Measurements from ENCODE around the gene PRKAR1B. TPM values are rescaled to one million over a fixed set of nuclear protein-coding genes. Genes with fewer than 3 reads are reported as not detected.

PRKAR1B gene
- total RNA-seq, 1 experiment from 2014 or later = 14.1 TPM

- H2AFZ ChIP-seq (ENCODE audit: low read depth, low read length, poor library complexity, severe bottlenecking) = no peak overlapping the region
- RAD21 ChIA-PET (ENCODE audit: low non-redundant PET in 1 of 2, low total read pairs in 2 of 2, uncharacterized antibody in 2 of 2, unreplicated experiment in 2 of 2) = no interaction called here
- no peaks in the 10 kb centered on the region for H3K9me2 ChIP-seq (ENCODE audit: insufficient read depth)
- DNase-seq (ENCODE audit: low read depth, low spot score) (no peak), ATAC-seq (no peak)
- H3K4me3 ChIP-seq (replicated peaks in 1 of 2; ENCODE audit: low read depth in 1 of 2, low read length in 2 of 2) = no peak overlapping the region
- CTCF ChIA-PET = no interaction called here
- no peak overlapping the region for H3K9ac ChIP-seq (ENCODE audit: low read length)
- H3K27ac ChIP-seq (ENCODE audit: low read depth, low read length) = no peak overlapping the region
- BruUV-seq (replicated peaks) = no TSS peak
- no peaks in the 10 kb centered on the region for H3K36me3 ChIP-seq (ENCODE audit: control insufficient read depth in 1 of 2, insufficient read depth in 2 of 2, low read length in 2 of 2)
- no peaks in the 10 kb centered on the region for H3K27me3 ChIP-seq (ENCODE audit: insufficient read depth, low read length)
- H3K9me3 ChIP-seq (ENCODE audit: control insufficient read depth in 1 of 2, insufficient read depth in 1 of 2, low read depth in 1 of 2, low read length in 2 of 2) = no peaks in the 10 kb centered on the region
- H3K4me2 ChIP-seq (ENCODE audit: low read length) = no peak overlapping the region
- POLR2A ChIA-PET = no interaction called here
- TF ChIP-seq ELF1 (IDR thresholded peaks at IDR 0.05; ENCODE audit: borderline replicate concordance, low read depth) (no peak), ATF3 (IDR thresholded peaks at IDR 0.05) (no peak)
- no peaks in the 10 kb centered on the region for H4K20me1 ChIP-seq (ENCODE audit: insufficient read depth)
- H3K79me2 ChIP-seq (ENCODE audit: insufficient read depth, low read length) = no peaks in the 10 kb centered on the region
- peaks cover 28 to 40% of the 10 kb centered on the region in 2 experiments for H3K4me1 ChIP-seq (ENCODE audit: control insufficient read depth in 1 of 2, insufficient read depth in 2 of 2, low read length in 2 of 2)
- intact Hi-C loops (cut with micrococcal nuclease) = loop anchor here (5.0 kb wide), 1 partner anchor 106 kb away; no protein-coding TSS in a partner anchor
These were observed 190.8 kb downstream of the PRKAR1B start for GRCh38 chr7:536231-536630.

- H3K9me3 ChIP-seq (ENCODE audit: control insufficient read depth in 1 of 2, insufficient read depth in 1 of 2, low read depth in 1 of 2, low read length in 2 of 2) = no peaks in the 10 kb centered on the region
- H3K36me3 ChIP-seq (ENCODE audit: control insufficient read depth in 1 of 2, insufficient read depth in 2 of 2, low read length in 2 of 2) = no peaks in the 10 kb centered on the region
- H3K4me3 ChIP-seq (replicated peaks in 1 of 2; ENCODE audit: low read depth in 1 of 2, low read length in 2 of 2) = no peak overlapping the region
- no peak overlapping the region for H2AFZ ChIP-seq (ENCODE audit: low read depth, low read length, poor library complexity, severe bottlenecking)
- H4K20me1 ChIP-seq (ENCODE audit: insufficient read depth) = no peaks in the 10 kb centered on the region
- intact Hi-C loops (cut with micrococcal nuclease) = loop anchor here (5.0 kb wide), 1 partner anchor 107 kb away; no protein-coding TSS in a partner anchor
- H3K27ac ChIP-seq (ENCODE audit: low read depth, low read length) = no peak overlapping the region
- no peaks in the 10 kb centered on the region for H3K79me2 ChIP-seq (ENCODE audit: insufficient read depth, low read length)
- no peak for ATAC-seq
- no peaks in the 10 kb centered on the region for H3K27me3 ChIP-seq (ENCODE audit: insufficient read depth, low read length)
- BruUV-seq (replicated peaks) = no TSS peak
- no peak for DNase-seq (ENCODE audit: low read depth, low spot score)
- TF ChIP-seq RAD21 (IDR thresholded peaks at IDR 0.05; ENCODE audit: low read depth) = no peak
- TF ChIP-seq ATF3 (IDR thresholded peaks at IDR 0.05) = no peak
- no peak for TF ChIP-seq POLR2A (IDR thresholded peaks at IDR 0.05; ENCODE audit: borderline replicate concordance, extremely low read depth, insufficient read depth, insufficient read length)
- TF ChIP-seq EZH2 (IDR thresholded peaks at IDR 0.05) = no peak
- no peak for TF ChIP-seq EGR1 (IDR thresholded peaks at IDR 0.05; ENCODE audit: low read depth)
- TF ChIP-seq CBX3 (IDR thresholded peaks at IDR 0.05; ENCODE audit: low read depth) = no peak
- no peak for TF ChIP-seq ZFX (IDR thresholded peaks at IDR 0.05)
- TF ChIP-seq ZNF274 (IDR thresholded peaks at IDR 0.05; ENCODE audit: low read depth, low read length) = no peak
- no peak for TF ChIP-seq ELF1 (IDR thresholded peaks at IDR 0.05; ENCODE audit: borderline replicate concordance, low read depth)
- TF ChIP-seq REST (IDR thresholded peaks at IDR 0.05; ENCODE audit: low read depth) = no peak
- TF ChIP-seq TCF7L2 (IDR thresholded peaks at IDR 0.05; ENCODE audit: borderline replicate concordance, extremely low read depth, insufficient read depth, insufficient read length) = no peak
- TF ChIP-seq EZH2phosphoT487 (IDR thresholded peaks at IDR 0.05; ENCODE audit: borderline replicate concordance) = no peak
- no peak overlapping the region for H3K4me2 ChIP-seq (ENCODE audit: low read length)
- H3K9ac ChIP-seq (ENCODE audit: low read length) = no peak overlapping the region
- H3K4me1 ChIP-seq (ENCODE audit: control insufficient read depth in 1 of 2, insufficient read depth in 2 of 2, low read length in 2 of 2) = peaks cover 22 to 30% of the 10 kb centered on the region in 2 experiments
- ChIA-PET POLR2A (no interaction called here), RAD21 (ENCODE audit: low non-redundant PET in 1 of 2, low total read pairs in 2 of 2, uncharacterized antibody in 2 of 2, unreplicated experiment in 2 of 2) (no interaction called here), CTCF (no interaction called here)
- H3K9me2 ChIP-seq (ENCODE audit: insufficient read depth) = no peaks in the 10 kb centered on the region
These were observed 192.1 kb downstream of the PRKAR1B start for GRCh38 chr7:534959-535358.

All from HCT116 (cell line).